NCI-H2107 (cell line): ENCODE measurements around the gene SKA3.
"Not testable (repeated sequence)": the region's sequence is repeated elsewhere in the genome, so short reads cannot be mapped to it uniquely, and the experiment has no call there.

Experiments used
- DNase-seq: peaks from one replicate; lab custom pipeline; 2025; lab: John Stamatoyannopoulos, UW

Gene SKA3

GRCh38 chr13:21176215-21176981, at the start of gene SKA3, which contains the start of gene MRPL57:
SKA3 (minus strand) TSS chr13:21176552; CDS start chr13:21176477, 75 bp downstream.
MRPL57 (plus strand) TSS chr13:21176658; CDS start chr13:21176917, 259 bp downstream.
- peak; percentile 83 for DNase-seq

GRCh38 chr13:21225082-21225481, 48.7 kb upstream of the SKA3 start:
- DNase-seq = no peak

- DNase-seq = no peak
Measured at GRCh38 chr13:21221268-21221667, 44.9 kb upstream of the SKA3 start.

GRCh38 chr13:21219716-21220115, 43.4 kb upstream of the SKA3 start:
- not testable (repeated sequence) for DNase-seq

GRCh38 chr13:21219036-21219381, 42.7 kb upstream of the SKA3 start:
- DNase-seq = no peak

GRCh38 chr13:21218351-21219035, 42.1 kb upstream of the SKA3 start:
- DNase-seq = no peak

- DNase-seq = no peak
Measured at GRCh38 chr13:21216332-21216731, 40.0 kb upstream of the SKA3 start.

- not testable (repeated sequence) for DNase-seq
Measured at GRCh38 chr13:21215419-21215818, 39.1 kb upstream of the SKA3 start.

GRCh38 chr13:21212138-21212775, 35.9 kb upstream of the SKA3 start:
- no peak for DNase-seq

- no peak for DNase-seq
Measured at GRCh38 chr13:21208652-21209154, 32.4 kb upstream of the SKA3 start.

- DNase-seq = no peak
Measured at GRCh38 chr13:21202767-21203531, 26.6 kb upstream of the SKA3 start.

GRCh38 chr13:21201456-21202190, 25.3 kb upstream of the SKA3 start:
- DNase-seq = not testable (repeated sequence)

GRCh38 chr13:21198391-21198790, 22.0 kb upstream of the SKA3 start:
- peak; percentile 22 for DNase-seq

GRCh38 chr13:21197606-21198225, 21.4 kb upstream of the SKA3 start:
- not testable (repeated sequence) for DNase-seq

- DNase-seq = not testable (repeated sequence)
Measured at GRCh38 chr13:21194756-21195155, 18.4 kb upstream of the SKA3 start.

- DNase-seq = not testable (repeated sequence)
Measured at GRCh38 chr13:21186410-21186809, 10.1 kb upstream of the SKA3 start.

GRCh38 chr13:21181671-21182070, 5.3 kb upstream of the SKA3 start:
- DNase-seq = no peak

GRCh38 chr13:21176982-21177284, 581 bp upstream of the SKA3 start:
- no peak for DNase-seq

- DNase-seq = no peak
Measured at GRCh38 chr13:21175656-21176214, 617 bp downstream of the SKA3 start.

GRCh38 chr13:21173767-21174166, 2.6 kb downstream of the SKA3 start:
- DNase-seq = not testable (repeated sequence)

- no peak for DNase-seq
Measured at GRCh38 chr13:21171420-21171819, 4.9 kb downstream of the SKA3 start.
